Stimulated activated naive B cell treated with anti-CD40 and anti-IgM and Interleukin-4, amounts not matched to agents 10 μg/mL and 1 μg/mL and 100 μg/mL, for 72 hours (primary cell): Measurements from ENCODE around the gene PLAU.
"Not testable (repeated sequence)": the region's sequence is repeated elsewhere in the genome, so short reads cannot be mapped to it uniquely, and the experiment has no call there.

Source experiments
- ATAC-seq, 2 donors: fragments of 150-1000 bp; cut with Tn5 transposase; replicated peaks; 2 replicates each; pipeline ENCODE4 v1.10.0; 2021; ENCODE audit warnings: moderate library complexity in 1 of 2
- DNase-seq: peaks from one replicate; pipeline ENCODE4 v3.0.0; 2021
- H3K27ac Mint-ChIP-seq: one replicate; pipeline ENCODE4 v1.8.0; 2022; ENCODE audit warnings: mild to moderate bottlenecking, mixed read lengths
- H3K27me3 Mint-ChIP-seq, 2 donors: one replicate each; pipeline ENCODE4 v1.8.0; 2022; ENCODE audit warnings: mixed read lengths in 2 of 2
- H3K36me3 Mint-ChIP-seq, 2 donors: one replicate each; pipeline ENCODE4 v1.8.0; 2022; ENCODE audit warnings: mixed read lengths in 2 of 2, mild to moderate bottlenecking in 1 of 2
- H3K4me1 Mint-ChIP-seq, 2 donors: one replicate each; pipeline ENCODE4 v1.8.0; 2022; ENCODE audit warnings: mixed read lengths in 2 of 2, mild to moderate bottlenecking in 1 of 2
- H3K4me3 Mint-ChIP-seq, 2 donors: one replicate each; pipeline ENCODE4 v1.8.0; 2022; ENCODE audit warnings: mild to moderate bottlenecking in 2 of 2, mixed read lengths in 2 of 2, moderate library complexity in 1 of 2
- H3K9me3 Mint-ChIP-seq, 2 donors: one replicate each; pipeline ENCODE4 v1.8.0; 2022; ENCODE audit warnings: mixed read lengths in 2 of 2, mild to moderate bottlenecking in 1 of 2

The PLAU gene

DNA sequence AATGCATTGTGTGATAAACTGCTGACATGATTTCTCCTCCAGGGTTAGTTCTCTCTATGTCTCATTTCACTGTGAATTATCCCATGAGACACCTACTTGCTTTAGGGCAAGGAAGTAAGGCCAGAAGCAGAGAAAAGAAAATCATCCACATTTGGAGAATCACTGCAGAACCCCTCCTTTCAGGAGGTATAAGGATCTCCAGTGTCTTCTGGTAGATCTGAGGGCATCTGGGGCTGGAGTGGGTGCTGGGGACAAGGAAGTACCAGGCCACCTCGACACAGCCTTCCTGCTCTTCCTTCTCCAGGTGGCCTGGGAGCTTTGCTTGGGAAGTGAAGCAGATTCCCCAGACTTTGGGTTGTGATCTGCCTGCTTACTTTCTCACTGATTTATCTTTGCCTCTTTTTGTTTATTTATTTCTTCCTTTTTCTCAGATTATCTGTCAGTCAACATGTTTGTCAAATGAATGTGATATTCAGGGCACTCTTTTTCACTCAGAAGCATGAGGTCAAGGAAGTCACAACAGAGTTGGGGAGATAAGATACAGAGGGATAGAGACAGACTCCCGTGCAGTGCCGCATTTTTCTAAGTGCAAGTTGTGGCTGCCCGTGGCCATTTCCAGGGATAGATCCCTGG lies 24.2 kb upstream of the PLAU start:
- H3K4me3 Mint-ChIP-seq = no peak overlapping the region
- no peaks in the 10 kb centered on the region for H3K9me3 Mint-ChIP-seq
- no peaks in the 10 kb centered on the region for H3K27me3 Mint-ChIP-seq
- H3K36me3 Mint-ChIP-seq = no peaks in the 10 kb centered on the region
- no peak for ATAC-seq
- peaks cover 17 to 26% of the 10 kb centered on the region in 2 donors for H3K4me1 Mint-ChIP-seq
- no peak for DNase-seq
- no peak overlapping the region for H3K27ac Mint-ChIP-seq

DNA sequence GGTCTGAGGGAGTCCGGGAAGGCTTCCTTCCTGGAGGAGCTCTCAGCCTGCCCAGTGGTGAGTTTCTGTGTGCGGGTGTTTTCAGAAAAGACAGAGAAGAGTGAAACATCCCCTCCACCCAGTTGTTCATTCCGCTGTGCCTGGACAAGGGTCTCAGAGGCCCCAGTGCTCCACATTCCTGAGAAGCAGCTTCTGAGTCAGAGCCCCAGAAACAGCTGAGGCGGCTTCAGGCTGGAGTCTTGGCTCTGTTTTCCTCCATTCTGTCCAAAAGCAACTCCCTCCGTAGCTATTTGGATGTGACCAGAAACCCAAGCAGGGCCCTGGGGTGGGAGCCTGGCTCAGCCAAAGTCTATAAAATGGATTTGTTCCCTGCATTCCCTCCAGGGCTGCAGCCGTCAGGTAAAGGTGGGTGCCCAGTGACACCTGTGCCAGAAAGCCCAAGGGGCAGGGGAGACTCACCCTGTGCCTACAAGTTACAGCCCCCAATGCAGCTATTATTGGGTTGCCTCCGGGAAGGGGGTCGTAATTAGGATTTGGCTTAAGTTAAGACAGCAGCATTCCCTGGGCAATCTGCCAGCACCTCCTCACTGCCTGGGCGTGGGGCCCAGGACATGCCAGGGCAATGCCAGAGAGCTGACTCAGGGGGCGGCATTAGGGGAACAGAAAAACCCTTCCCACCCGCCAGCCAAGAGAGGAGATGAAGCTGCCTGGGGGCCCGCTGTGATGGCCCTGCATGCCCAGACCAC lies 23.5 kb upstream of the PLAU start:
- ATAC-seq (no peak), DNase-seq (no peak)
- H3K4me1 Mint-ChIP-seq = peaks cover 18 to 26% of the 10 kb centered on the region in 2 donors

DNA sequence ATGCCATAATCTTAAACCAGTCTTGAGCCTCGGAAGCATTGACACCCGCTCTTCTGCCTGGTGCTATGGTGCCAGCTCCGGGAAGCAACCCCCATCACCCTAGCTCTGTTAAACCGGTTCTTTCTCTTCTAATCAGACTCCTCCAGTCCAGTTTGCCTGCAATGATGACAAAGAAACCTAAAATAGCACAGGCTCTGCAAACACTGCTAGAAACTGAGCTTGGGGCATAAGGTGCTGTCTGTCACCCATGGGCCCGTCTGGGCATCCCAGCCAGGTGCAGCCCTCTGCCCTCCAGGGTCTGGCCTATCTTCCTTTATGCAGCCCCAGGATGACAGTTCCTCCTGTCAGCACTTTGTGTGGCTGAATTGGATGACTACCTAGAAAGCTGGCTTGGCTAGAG lies 22.4 kb upstream of the PLAU start:
- ATAC-seq (peak in 1 of 2 donors; percentile 25), DNase-seq (no peak)
- no peaks in the 10 kb centered on the region for H3K36me3 Mint-ChIP-seq
- peaks cover 18 to 26% of the 10 kb centered on the region in 2 donors for H3K4me1 Mint-ChIP-seq
- H3K9me3 Mint-ChIP-seq = no peaks in the 10 kb centered on the region
- no peaks in the 10 kb centered on the region for H3K27me3 Mint-ChIP-seq
- no peak overlapping the region for H3K27ac Mint-ChIP-seq
- no peak overlapping the region for H3K4me3 Mint-ChIP-seq

More for the DNA sequence above, 23.5 kb upstream of the PLAU start:
- Mint-ChIP-seq H3K36me3 (no peaks in the 10 kb centered on the region), H3K4me3 (no peak overlapping the region), H3K27ac (no peak overlapping the region), H3K27me3 (no peaks in the 10 kb centered on the region), H3K9me3 (no peaks in the 10 kb centered on the region)

DNA sequence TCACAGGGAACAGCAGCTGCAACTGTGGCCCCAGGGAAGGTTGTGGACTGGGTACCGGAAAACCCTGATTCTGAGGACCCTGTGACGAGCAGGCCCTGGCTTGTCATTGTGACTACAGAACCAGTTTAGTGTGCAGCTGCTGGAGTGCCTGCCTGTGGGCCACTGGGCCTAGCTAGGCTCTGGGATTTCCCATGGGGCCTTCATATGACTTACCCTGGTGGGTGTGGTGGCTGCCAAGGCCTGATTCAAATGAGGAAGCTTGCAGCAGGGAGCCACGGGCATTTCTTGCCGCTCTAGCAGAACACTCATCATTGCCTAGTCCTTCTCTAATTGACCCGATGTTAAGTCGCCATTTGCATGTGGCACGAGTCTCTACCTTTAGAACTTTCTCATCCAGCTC lies 21.9 kb upstream of the PLAU start:
- Mint-ChIP-seq H3K9me3 (no peaks in the 10 kb centered on the region), H3K4me1 (peaks cover 18 to 29% of the 10 kb centered on the region in 2 donors), H3K4me3 (no peak overlapping the region), H3K27ac (no peak overlapping the region), H3K36me3 (no peaks in the 10 kb centered on the region), H3K27me3 (no peaks in the 10 kb centered on the region)
- DNase-seq (peak; percentile 44), ATAC-seq (peak; percentile 67 to 76)

DNA sequence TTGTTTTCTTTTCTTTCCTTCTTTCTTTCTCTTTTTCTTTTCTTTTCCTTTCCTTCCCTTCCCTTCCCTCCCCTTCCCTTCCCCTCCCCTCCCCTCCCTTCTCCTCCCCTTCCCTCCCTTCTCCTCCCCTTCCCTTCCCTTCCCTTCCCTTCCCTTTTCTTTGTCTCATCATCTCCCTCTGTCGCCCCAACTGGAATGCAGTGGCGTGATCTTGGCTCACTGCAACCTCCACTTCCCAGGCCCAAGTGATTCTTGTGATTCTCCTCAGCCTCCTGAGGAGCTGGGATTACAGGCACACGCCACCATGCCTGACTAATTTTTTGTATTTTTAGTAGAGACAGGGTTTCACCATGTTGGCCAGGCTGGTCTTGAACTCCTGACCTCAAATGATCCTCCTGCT lies 21.5 kb upstream of the PLAU start:
- H3K27ac Mint-ChIP-seq = peak overlapping the region; percentile 37
- not testable (repeated sequence) for DNase-seq, H3K9me3 Mint-ChIP-seq, H3K27me3 Mint-ChIP-seq, ATAC-seq, H3K4me3 Mint-ChIP-seq, H3K36me3 Mint-ChIP-seq
- peaks cover 18 to 33% of the 10 kb centered on the region in 2 donors for H3K4me1 Mint-ChIP-seq

DNA sequence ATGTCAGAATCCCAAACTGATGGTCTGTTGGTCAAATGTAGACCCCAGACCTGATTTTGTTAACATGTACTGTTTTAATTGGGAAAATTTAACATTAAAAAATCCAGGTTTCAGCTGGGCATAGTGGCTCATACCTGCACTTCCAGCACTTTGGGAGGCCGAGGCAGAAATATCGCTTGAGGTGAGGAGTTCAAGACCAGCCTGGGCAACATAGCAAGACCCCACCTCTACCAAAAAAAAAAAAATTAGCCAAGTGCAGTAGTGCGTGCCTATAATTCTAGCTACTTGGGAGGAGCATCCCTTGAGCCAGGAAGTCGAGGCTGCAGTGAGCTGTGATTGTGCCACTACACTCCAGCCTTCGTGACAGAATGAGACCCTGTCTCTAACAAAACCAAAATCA lies 20.7 kb upstream of the PLAU start:
- H3K4me1 Mint-ChIP-seq = peaks cover 18 to 41% of the 10 kb centered on the region in 2 donors

DNA sequence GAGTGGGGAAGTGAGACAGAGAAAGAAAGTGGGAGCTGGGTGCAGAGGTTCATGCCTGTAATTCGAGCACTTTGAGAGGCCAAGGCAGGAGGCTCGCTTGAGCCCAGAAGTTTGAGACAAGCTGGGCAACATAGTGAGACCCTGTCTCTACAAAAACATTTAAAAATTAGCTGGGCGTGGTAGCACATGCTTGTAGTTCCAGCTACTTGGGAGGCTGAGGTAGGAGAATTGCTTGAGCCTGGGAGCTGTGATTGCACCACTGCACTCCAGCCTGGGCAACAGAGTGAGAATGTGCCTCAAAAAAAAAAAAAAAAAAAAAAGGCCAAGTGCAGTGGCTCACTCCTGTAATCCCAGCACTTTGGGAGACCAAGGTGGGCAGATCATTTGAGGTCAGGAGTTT lies 20.1 kb upstream of the PLAU start:
- not testable (repeated sequence) for H3K27me3 Mint-ChIP-seq, DNase-seq, H3K27ac Mint-ChIP-seq, H3K9me3 Mint-ChIP-seq, H3K4me3 Mint-ChIP-seq, ATAC-seq, H3K36me3 Mint-ChIP-seq
- peaks cover 21 to 42% of the 10 kb centered on the region in 2 donors for H3K4me1 Mint-ChIP-seq

More for the DNA sequence above, 20.7 kb upstream of the PLAU start:
- Mint-ChIP-seq H3K9me3 (no peaks in the 10 kb centered on the region), H3K27ac (no peak overlapping the region), H3K27me3 (no peaks in the 10 kb centered on the region), H3K36me3 (no peaks in the 10 kb centered on the region), H3K4me3 (no peak overlapping the region)
- no peak for ATAC-seq
- DNase-seq = no peak

DNA sequence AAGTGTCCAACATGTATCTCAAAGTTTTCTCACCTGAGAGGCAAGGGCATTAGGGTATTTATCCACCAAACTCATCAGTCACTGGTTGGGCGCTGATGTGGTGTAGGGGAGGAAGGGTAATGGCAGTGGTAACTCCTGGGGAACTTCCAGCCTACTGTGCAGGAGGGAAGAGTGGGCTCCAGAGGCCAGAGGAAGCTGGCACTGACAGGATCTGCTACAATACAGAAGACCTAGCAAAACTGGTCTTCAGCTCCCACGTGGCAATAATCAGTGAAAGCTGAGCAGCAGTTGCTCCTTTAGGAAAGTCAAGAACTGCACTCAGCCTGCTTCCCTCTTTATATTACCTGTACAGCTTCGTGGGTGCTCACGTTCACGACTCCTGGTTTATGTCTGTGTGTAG lies 19.4 kb upstream of the PLAU start:
- H3K9me3 Mint-ChIP-seq = no peaks in the 10 kb centered on the region
- H3K4me3 Mint-ChIP-seq = no peak overlapping the region
- no peaks in the 10 kb centered on the region for H3K27me3 Mint-ChIP-seq
- peaks cover 14 to 35% of the 10 kb centered on the region in 2 donors for H3K4me1 Mint-ChIP-seq
- DNase-seq (no peak), ATAC-seq (no peak)
- H3K27ac Mint-ChIP-seq = no peak overlapping the region
- no peaks in the 10 kb centered on the region for H3K36me3 Mint-ChIP-seq

DNA sequence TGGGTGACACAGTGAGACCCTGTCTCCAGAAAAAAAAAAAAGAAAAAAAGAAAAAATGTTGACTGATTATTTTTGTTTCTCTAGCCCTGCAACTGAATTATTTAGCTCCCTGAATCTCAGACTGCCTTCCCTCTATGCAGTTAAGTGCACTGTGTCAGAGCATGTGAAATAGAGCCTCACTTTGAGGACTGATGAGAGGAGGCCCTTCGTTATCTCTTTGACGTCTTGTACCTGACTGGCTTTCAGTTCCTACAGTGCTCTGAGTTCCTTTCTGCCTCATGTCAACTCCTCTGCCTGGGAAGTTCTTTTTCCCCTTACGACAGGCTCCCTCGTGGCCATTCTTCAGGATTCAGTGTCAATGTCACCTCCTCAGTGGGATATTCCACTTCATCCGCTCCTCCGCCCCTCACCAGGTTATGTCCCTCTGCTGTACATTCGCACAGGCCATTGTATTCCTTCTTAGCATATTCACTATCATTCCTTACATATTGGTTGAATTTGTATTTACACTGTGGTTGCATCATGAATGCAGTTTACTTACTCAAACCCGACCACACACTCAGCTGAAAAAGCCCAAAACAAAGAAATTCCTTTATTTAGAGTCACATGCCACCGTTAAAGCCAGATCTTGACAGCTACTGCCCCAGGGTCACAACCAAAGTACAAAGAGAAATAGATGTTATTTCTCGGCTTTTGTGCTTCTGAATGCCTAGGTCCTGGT lies 18.5 kb upstream of the PLAU start:
- no peak for DNase-seq
- ATAC-seq = no peak
- Mint-ChIP-seq H3K36me3 (no peaks in the 10 kb centered on the region), H3K27ac (no peak overlapping the region), H3K27me3 (no peaks in the 10 kb centered on the region), H3K4me1 (peaks cover 13 to 33% of the 10 kb centered on the region in 2 donors), H3K9me3 (no peaks in the 10 kb centered on the region), H3K4me3 (no peak overlapping the region)

DNA sequence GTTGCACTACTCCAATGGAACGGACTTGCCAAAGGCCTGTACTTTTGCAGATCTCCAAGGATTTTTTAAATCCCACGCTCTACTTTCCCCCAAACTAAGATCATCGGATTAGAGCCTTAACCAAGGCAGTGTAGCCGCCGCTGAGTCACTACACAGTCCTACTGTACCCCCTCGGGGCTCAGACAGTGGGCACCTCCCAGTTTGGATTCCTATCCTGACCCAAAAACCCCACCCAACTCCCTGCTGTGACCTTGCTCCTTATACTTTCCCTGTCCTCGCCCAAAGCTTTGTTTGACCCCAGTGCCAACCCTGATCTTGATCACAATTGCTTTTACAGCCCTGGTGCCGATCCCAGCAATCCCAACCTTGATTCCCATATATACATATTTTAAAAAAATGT lies 17.5 kb upstream of the PLAU start:
- H3K4me3 Mint-ChIP-seq = no peak overlapping the region
- no peaks in the 10 kb centered on the region for H3K36me3 Mint-ChIP-seq
- DNase-seq (no peak), ATAC-seq (no peak)
- H3K27ac Mint-ChIP-seq = no peak overlapping the region
- H3K4me1 Mint-ChIP-seq = peaks cover 11 to 33% of the 10 kb centered on the region in 2 donors
- H3K9me3 Mint-ChIP-seq = no peaks in the 10 kb centered on the region
- no peaks in the 10 kb centered on the region for H3K27me3 Mint-ChIP-seq

DNA sequence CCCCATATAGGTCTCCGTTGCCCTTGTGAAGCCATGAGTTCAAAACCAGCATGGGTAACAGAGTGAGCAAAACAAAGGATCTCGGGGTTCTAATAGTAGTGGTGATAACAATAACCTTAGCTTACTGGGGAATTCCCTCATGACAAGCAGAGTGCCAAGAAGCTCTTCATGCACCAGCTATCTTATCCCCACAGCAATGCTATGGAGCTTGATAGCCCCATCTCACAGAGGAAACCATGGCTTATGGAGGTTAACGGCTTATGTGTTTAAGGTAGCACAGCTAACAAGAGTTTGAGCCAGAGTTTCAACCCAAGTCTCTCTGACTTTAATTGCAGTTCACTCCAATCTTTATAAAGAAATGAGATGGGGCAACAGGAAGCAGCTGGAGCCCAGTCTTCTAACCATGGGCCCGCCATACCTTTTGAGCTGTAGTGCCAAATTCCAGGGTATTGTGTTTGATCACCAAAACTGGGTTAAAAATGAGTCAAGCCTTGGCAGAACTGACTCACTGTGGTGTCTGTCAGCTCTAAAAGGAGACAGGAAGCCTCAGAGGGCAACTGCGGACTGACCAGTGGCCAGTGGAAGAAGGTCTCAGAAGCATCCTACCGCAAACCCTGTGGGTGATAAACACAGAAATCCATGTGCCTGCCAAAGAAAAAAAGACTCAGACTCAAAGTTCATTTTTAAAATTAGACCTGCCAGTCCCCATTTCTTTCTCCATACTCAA lies 16.5 kb upstream of the PLAU start:
- H3K27ac Mint-ChIP-seq = peak overlapping the region; percentile 25
- H3K4me3 Mint-ChIP-seq = no peak overlapping the region
- H3K36me3 Mint-ChIP-seq = no peaks in the 10 kb centered on the region
- ATAC-seq = peak; percentile 87 to 90
- DNase-seq = no peak
- H3K27me3 Mint-ChIP-seq = no peaks in the 10 kb centered on the region
- peaks cover 8 to 23% of the 10 kb centered on the region in 2 donors for H3K4me1 Mint-ChIP-seq
- no peaks in the 10 kb centered on the region for H3K9me3 Mint-ChIP-seq

DNA sequence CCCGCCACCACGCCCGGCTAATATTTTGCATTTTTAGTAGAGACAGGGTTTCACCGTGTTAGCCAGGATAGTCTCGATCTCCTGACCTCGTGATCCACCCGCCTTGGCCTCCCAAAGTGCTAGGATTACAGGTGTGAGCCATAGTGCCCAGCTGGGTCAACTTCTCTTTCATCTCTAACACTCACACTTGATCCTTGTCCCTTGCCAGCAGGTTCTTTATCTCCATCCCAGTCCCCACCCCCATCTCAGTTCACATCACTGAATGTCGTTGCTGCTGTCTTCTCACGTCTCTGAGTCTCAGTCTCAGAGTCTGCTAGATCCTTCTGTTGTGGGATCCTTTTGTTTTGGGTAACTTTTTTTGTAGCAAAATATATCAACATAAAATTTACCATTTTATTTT lies 15.6 kb upstream of the PLAU start:
- not testable (repeated sequence) for H3K27me3 Mint-ChIP-seq, ATAC-seq, DNase-seq, H3K9me3 Mint-ChIP-seq, H3K4me3 Mint-ChIP-seq, H3K36me3 Mint-ChIP-seq
- Mint-ChIP-seq H3K4me1 (peaks cover 7 to 17% of the 10 kb centered on the region in 2 donors), H3K27ac (peak overlapping the region; percentile 73)

DNA sequence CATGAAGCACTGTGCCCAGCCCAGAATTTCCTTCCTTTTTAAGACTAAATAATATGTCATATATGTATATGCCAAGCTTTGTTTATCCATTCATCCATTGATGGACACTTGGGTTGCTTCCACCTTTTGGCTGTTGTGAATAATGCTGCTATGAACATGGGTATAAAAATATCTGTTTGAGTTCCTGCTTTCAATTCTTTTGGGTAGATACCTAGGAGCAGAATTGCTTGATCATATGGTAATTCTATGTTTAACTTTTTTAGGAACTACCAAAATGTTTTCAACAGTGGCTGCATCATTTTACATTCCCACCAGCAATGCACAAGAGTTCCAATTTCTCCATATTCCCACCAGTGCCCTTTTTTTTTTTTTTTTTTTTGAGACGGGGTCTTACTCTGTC lies 13.2 kb upstream of the PLAU start:
- no peak for DNase-seq

DNA sequence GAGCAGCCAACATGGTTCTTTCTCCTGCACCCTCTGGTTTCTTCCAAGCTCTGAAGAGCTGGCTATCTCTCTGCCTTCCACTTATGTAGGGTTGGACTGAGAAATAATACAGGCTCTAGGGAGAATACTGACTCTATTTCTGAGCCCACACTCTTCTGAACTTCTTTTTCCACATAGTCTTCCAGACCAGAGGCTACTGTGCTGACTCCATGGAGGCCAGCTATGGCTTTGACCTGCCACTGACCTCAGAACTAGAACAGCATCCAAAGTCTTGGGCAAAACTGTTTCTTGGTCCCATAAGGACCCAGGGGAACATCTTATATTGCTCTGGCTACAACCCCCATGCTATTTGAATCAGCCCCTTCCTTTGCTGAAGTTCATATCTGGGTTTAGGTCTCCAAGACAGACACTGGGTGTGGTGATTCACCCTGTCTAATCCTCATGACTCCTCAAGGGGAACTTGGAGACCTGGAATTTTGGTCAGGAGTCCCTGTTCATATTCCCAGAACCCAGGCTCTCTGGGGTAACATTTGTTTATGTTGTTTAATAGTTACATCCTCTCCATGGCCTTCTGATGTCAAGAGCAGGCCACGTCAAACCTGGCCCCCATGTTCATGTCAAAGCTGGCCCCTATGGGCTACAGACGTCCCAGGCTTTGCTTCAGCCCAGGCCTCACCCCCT lies 12.1 kb upstream of the PLAU start:
- Mint-ChIP-seq H3K4me3 (no peak overlapping the region), H3K27me3 (peaks cover 0 to 5% of the 10 kb centered on the region in 2 donors), H3K4me1 (peaks cover 2 to 16% of the 10 kb centered on the region in 2 donors), H3K9me3 (no peaks in the 10 kb centered on the region), H3K27ac (peak overlapping the region; percentile 20), H3K36me3 (no peaks in the 10 kb centered on the region)
- DNase-seq = no peak
- ATAC-seq = no peak

More for the DNA sequence above, 13.2 kb upstream of the PLAU start:
- ATAC-seq = no peak
- H3K27ac Mint-ChIP-seq = no peak overlapping the region
- H3K4me1 Mint-ChIP-seq = peaks cover 2 to 17% of the 10 kb centered on the region in 2 donors
- H3K4me3 Mint-ChIP-seq = no peak overlapping the region
- no peaks in the 10 kb centered on the region for H3K36me3 Mint-ChIP-seq
- peaks cover 0 to 5% of the 10 kb centered on the region in 2 donors for H3K27me3 Mint-ChIP-seq
- no peaks in the 10 kb centered on the region for H3K9me3 Mint-ChIP-seq
